Kidney capillary endothelial cell (primary cell): ENCODE data around the gene KRTAP10-4.

ENCODE experiments used
- DNase-seq: peaks from one replicate; pipeline ENCODE4 v3.0.0-alpha.2; 2018; ENCODE audit warnings: low spot score

The KRTAP10-4 gene

DNA sequence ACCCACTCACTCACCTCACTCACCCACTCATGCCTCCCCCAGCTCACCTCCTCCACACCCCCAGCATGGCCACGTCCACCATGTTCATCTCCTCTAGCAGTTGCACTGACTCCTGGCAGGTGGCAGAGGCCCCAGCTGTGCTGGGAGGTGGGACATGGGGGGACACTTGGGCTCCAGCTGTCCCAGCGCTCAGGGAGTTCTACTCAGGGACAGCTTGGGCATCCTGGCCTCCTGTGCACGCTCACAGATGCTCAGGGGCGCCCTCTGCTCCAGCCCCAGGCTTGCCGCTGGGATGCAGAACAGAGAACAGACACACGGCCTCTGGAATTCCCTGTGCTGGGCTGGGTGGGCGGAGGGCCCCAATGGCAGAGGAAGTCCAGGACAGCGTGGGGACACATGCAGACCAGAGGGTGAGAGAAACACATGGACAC, 43.6 kb downstream of the KRTAP10-4 start:
- DNase-seq: no peak

- DNase-seq: peak; percentile 2
These were observed 45.0 kb downstream of the KRTAP10-4 start for GRCh38 chr21:44618504-44618903.

- peak; percentile 3 for DNase-seq
These were observed 45.4 kb downstream of the KRTAP10-4 start for GRCh38 chr21:44618909-44619308.

DNA sequence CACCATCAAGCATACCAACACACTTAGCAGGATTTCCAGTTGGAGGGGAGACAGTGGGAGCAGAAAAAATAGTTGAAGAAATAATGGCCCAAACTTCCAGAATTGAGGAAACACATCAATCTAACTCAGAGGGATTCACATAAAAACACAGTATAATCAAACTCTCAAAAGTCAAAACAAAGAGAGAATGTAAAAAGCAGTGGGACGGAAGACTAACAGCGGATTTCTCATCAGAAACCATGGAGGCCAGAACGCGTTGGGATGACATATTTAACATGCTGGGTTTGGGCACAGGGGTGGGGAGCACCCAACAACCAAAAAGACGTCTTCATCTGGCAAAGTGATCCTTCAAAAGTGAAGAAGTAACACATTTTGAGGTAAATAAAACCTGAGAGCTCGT, 46.4 kb downstream of the KRTAP10-4 start:
- no peak for DNase-seq

DNA sequence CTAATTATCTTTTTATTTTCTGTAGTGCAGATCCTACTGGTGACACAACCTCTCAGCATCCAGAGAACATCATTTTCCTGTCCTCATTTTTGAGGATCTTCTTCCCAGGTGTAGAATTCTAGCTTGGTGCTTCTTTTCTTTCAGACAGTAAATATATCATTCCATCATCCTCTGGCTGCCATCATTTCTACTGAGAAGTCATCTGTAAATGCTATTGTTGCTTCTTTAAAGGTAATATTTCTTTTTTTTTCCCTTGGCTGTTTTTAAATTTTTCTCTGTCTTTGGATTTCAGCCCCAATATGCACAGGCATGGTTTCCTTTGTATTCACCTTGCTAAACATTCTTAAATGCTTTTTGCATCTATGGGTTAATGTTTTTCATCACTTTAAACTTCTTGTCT, 50.0 kb downstream of the KRTAP10-4 start:
- no peak for DNase-seq
